Smooth muscle cell (in vitro differentiated cells): Measurements from ENCODE around the gene TCF25. TPM values are rescaled to one million over a fixed set of nuclear protein-coding genes. Genes with fewer than 3 reads are reported as not detected.

Experiments
- DNase-seq: peaks from one replicate; lab custom pipeline; 2025; ENCODE audit not compliant: unreplicated experiment; lab: John Stamatoyannopoulos, UW
- H2AFZ ChIP-seq: fragments of 200-600 bp; sonication (generic); 2 replicates; pipeline ENCODE4 v1.6.0; 2016; ENCODE audit warnings: antibody characterized with exemption, low read depth, mild to moderate bottlenecking
- H3F3A ChIP-seq: fragments of 200-600 bp; sonication (generic); 2 replicates; pipeline ENCODE4 v1.6.0; 2017; ENCODE audit warnings: antibody characterized with exemption, low read depth
- H3K27ac ChIP-seq: fragments of 200-600 bp; sonication (generic); 2 replicates; pipeline ENCODE4 v1.5.1; 2016; ENCODE audit warnings: low read depth, mild to moderate bottlenecking
- H3K27me3 ChIP-seq: fragments of 200-600 bp; sonication (generic); 2 replicates; pipeline ENCODE4 v1.6.1; 2016; ENCODE audit warnings: low read depth, mild to moderate bottlenecking
- H3K36me3 ChIP-seq: fragments of 200-600 bp; sonication (generic); 2 replicates; pipeline ENCODE4 v1.5.1; 2016; ENCODE audit warnings: low read depth
- H3K4me1 ChIP-seq: fragments of 200-600 bp; sonication (generic); 2 replicates; pipeline ENCODE4 v1.5.1; 2016; ENCODE audit warnings: low read depth
- H3K4me2 ChIP-seq: fragments of 200-600 bp; sonication (generic); 2 replicates; pipeline ENCODE4 v1.6.0; 2016; ENCODE audit warnings: mild to moderate bottlenecking
- H3K4me3 ChIP-seq: fragments of 200-600 bp; sonication (generic); 2 replicates; pipeline ENCODE4 v1.5.1; 2016; ENCODE audit warnings: mild to moderate bottlenecking
- H3K79me2 ChIP-seq: fragments of 200-600 bp; sonication (generic); 2 replicates; pipeline ENCODE4 v1.6.0; 2016; ENCODE audit warnings: low read depth, mild to moderate bottlenecking
- H3K9ac ChIP-seq: fragments of 200-600 bp; sonication (generic); 2 replicates; pipeline ENCODE4 v1.6.0; 2016; ENCODE audit warnings: low read depth
- H3K9me3 ChIP-seq: fragments of 200-600 bp; sonication (generic); replicated peaks from 2 replicates; pipeline ENCODE4 v1.5.1; 2016; ENCODE audit warnings: low read depth
- H4K20me1 ChIP-seq: fragments of 200-600 bp; sonication (generic); 2 replicates; pipeline ENCODE4 v1.6.0; 2016; ENCODE audit warnings: low read depth
- CTCF ChIP-seq: fragments of 200-600 bp; sonication (generic); IDR thresholded peaks from 2 replicates; pipeline ENCODE4 v1.5.1; 2017; ENCODE audit warnings: borderline replicate concordance, mild to moderate bottlenecking, antibody characterized with exemption; ENCODE audit not compliant: insufficient read depth, poor library complexity, severe bottlenecking
- WGBS: methylation state at CpG from one replicate; pipeline ENCODE4 v1.1.7; 2016; ENCODE audit warnings: low lambda C conversion rate; 5-methylcytosine and 5-hydroxymethylcytosine counted together
- polyA plus RNA-seq: library from polyadenylated mRNA; unstranded; fragments of >200 nt; fragmentation: Nextera tagmentation; extraction: Ambion mirVana; gene quantifications from 2 replicates; pipeline ENCODE4 v1.2.1, GENCODE V29; 2016
- total RNA-seq: library from RNA; depleted of rRNA; stranded (reverse); fragments of >200 nt; gene quantifications from 2 replicates; pipeline ENCODE4 v1.2.3, GENCODE V29; 2014

TCF25 gene
- total and polyA plus RNA-seq, 2 experiments from 2014 or later: 99.8 to 174 TPM

GRCh38 chr16:89883346-89884040, 10.1 kb downstream of the TCF25 start:
- peak overlapping the region; percentile 44 for H3K4me2 ChIP-seq
- WGBS: 92% methylated on average over 28 of the region's 28 CpGs
- H3K27ac ChIP-seq: peak overlapping the region; percentile 28
- no peaks in the 10 kb centered on the region for H3K27me3 ChIP-seq
- H3K9ac ChIP-seq: no peak overlapping the region
- peaks cover 50% of the 10 kb centered on the region for H3K79me2 ChIP-seq
- DNase-seq: no peak
- no peak overlapping the region for H2AFZ ChIP-seq
- H3K4me3 ChIP-seq: no peak overlapping the region
- H3K9me3 ChIP-seq: no peaks in the 10 kb centered on the region
- H4K20me1 ChIP-seq: peaks cover 72% of the 10 kb centered on the region
- TF ChIP-seq CTCF: no peak
- no peaks in the 10 kb centered on the region for H3K4me1 ChIP-seq
- no peaks in the 10 kb centered on the region for H3K36me3 ChIP-seq
- no peaks in the 10 kb centered on the region for H3F3A ChIP-seq

DNA sequence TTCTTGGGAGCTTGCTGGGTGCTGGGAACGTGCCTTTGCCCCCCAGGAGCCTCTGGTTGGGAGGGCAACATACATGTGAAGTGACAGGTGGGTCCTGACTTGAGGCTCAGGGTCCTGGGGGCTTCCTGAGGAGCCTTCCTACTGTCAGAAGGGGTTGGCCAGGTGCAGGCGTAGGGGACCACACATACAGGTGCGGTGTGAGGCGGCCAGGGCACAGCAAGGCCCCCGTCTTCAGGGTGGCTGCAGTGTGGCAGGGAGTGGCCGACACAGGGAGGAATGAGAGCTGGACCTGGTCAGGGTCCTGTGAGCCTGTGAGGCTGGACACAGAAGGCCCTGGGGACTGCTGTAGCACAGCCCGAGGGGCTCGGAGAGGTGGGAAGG, 10.6 kb downstream of the TCF25 start:
- Histone ChIP-seq H3K9me3 (no peaks in the 10 kb centered on the region), H4K20me1 (peaks cover 71% of the 10 kb centered on the region), H3K79me2 (peaks cover 45% of the 10 kb centered on the region), H3K4me1 (no peaks in the 10 kb centered on the region), H2AFZ (no peak overlapping the region), H3F3A (no peaks in the 10 kb centered on the region), H3K27ac (no peak overlapping the region), H3K27me3 (no peaks in the 10 kb centered on the region), H3K9ac (no peak overlapping the region), H3K4me3 (no peak overlapping the region), H3K36me3 (no peaks in the 10 kb centered on the region), H3K4me2 (no peak overlapping the region)
- TF ChIP-seq CTCF: no peak
- 97% methylated on average over 8 of the region's 8 CpGs for WGBS
- no peak for DNase-seq

GRCh38 chr16:89887243-89887642, 13.9 kb downstream of the TCF25 start:
- H3K4me2 ChIP-seq: no peak overlapping the region
- 98% methylated on average over 14 of the region's 14 CpGs for WGBS

More at GRCh38 chr16:89887243-89887642, 13.9 kb downstream of the TCF25 start:
- Histone ChIP-seq H3K27me3 (no peaks in the 10 kb centered on the region), H3K9me3 (no peaks in the 10 kb centered on the region), H3K36me3 (no peaks in the 10 kb centered on the region), H4K20me1 (peaks cover 68% of the 10 kb centered on the region), H3F3A (no peaks in the 10 kb centered on the region), H3K79me2 (peaks cover 22% of the 10 kb centered on the region), H3K27ac (no peak overlapping the region), H3K9ac (no peak overlapping the region), H3K4me1 (no peaks in the 10 kb centered on the region), H3K4me3 (no peak overlapping the region), H2AFZ (no peak overlapping the region)
- no peak for DNase-seq
- no peak for TF ChIP-seq CTCF
